SJSA1 (cell line): ENCODE data around the gene ADRB2. TPM values are rescaled to one million over a fixed set of nuclear protein-coding genes. Genes with fewer than 3 reads are reported as not detected.

ENCODE experiments used
- DNase-seq, 2 experiments: peaks; one replicate each; pipeline ENCODE4 v3.0.0-alpha.2; 2015 to 2020; ENCODE audit warnings: low spot score in 2 of 2, low read depth in 1 of 2
- H3K27ac ChIP-seq: fragments of 250-450 bp; sonication (Bioruptor Pico); 2 replicates; pipeline ENCODE4 v1.5.1; 2020; ENCODE audit warnings: mild to moderate bottlenecking, moderate library complexity
- H3K27me3 ChIP-seq: fragments of 250-450 bp; sonication (Bioruptor Pico); replicated peaks from 2 replicates; pipeline ENCODE4 v1.5.1; 2020; ENCODE audit warnings: mild to moderate bottlenecking, moderate library complexity
- H3K36me3 ChIP-seq: fragments of 250-450 bp; sonication (Bioruptor Pico); 2 replicates; pipeline ENCODE4 v1.5.1; 2020; ENCODE audit warnings: mild to moderate bottlenecking
- H3K4me1 ChIP-seq: fragments of 250-450 bp; sonication (Bioruptor Pico); replicated peaks from 2 replicates; pipeline ENCODE4 v1.6.1; 2021; ENCODE audit warnings: mild to moderate bottlenecking
- H3K4me3 ChIP-seq: fragments of 250-450 bp; sonication (Bioruptor Pico); 2 replicates; pipeline ENCODE4 v1.5.1; 2020; ENCODE audit warnings: mild to moderate bottlenecking
- H3K9me3 ChIP-seq: fragments of 250-450 bp; sonication (Bioruptor Pico); replicated peaks from 2 replicates; pipeline ENCODE4 v1.5.1; 2020; ENCODE audit warnings: mild to moderate bottlenecking
- total RNA-seq: library from RNA; depleted of rRNA; stranded (reverse); fragments of >200 nt; shearing (Covaris generic); gene quantifications from 2 replicates; pipeline ENCODE4 v1.2.3, GENCODE V29; 2014; rRNA removed

The ADRB2 gene
- 13.8 and 14.9 TPM in 2 replicates for total RNA-seq

- H3K27ac ChIP-seq = peak within 1 kb of the TSS; percentile 71
- H3K4me1 ChIP-seq = peaks cover 54% of the 10 kb centered on the region
- H3K36me3 ChIP-seq = peaks cover 28% of the 10 kb centered on the region
- peak; percentile 98 for DNase-seq
- H3K27me3 ChIP-seq = no peaks in the 10 kb centered on the region
- peak within 1 kb of the TSS; percentile 47 for H3K4me3 ChIP-seq
- H3K9me3 ChIP-seq = no peaks in the 10 kb centered on the region
Observed at GRCh38 chr5:148826053-148826738, at the start of gene ADRB2. Gene ADRB2, plus strand, starts transcription at chr5:148826611. Its CDS starts 221 bp downstream, at chr5:148826832.

DNA sequence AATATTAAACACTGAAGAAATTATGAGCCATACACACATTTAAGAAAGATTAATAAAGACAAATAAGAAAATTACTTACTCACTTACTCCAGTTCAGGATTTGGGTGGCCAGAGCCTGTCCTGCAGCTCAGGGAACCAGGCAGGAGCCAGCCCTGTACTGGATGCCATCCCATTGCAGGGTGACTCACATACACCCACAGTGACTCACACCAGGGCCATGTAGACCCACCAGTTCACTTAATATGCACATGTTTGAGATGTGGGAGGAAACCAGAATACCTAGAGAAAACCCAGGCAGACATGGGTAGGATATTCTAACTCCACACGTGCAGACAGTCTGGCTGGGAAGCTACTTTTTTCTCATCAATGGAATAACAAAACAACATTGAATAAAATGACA, 49.6 kb upstream of the ADRB2 start:
- H3K27ac ChIP-seq = peak overlapping the region; percentile 36
- no peak overlapping the region for H3K4me3 ChIP-seq
- peaks cover 19% of the 10 kb centered on the region for H3K4me1 ChIP-seq
- DNase-seq = peak; percentile 68 to 92
- no peaks in the 10 kb centered on the region for H3K9me3 ChIP-seq
- H3K27me3 ChIP-seq = no peaks in the 10 kb centered on the region; the same call in 1 of the 2 replicates
- H3K36me3 ChIP-seq = no peaks in the 10 kb centered on the region

DNA sequence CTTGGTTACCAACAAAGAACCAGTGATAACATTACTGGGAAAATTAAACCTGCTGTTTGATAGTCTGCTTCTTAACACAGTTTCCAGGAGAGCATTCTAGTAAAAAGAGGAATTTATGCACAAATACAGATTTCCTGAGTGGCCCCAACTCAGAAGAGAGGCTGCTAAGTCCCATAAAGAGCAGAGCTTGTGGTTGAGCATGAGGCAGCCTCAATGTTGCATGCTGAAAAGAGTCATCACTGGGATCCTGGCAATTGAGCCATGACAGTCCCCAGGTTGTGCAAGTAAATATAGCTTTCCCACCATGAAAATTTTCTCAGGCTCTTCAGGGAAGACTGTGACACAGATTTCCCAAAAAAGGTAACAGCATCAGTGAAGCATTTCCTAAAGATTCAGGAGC, 47.5 kb upstream of the ADRB2 start:
- Histone ChIP-seq H3K4me1 (peaks cover 19% of the 10 kb centered on the region), H3K27ac (no peak overlapping the region), H3K27me3 (no peaks in the 10 kb centered on the region; the same call in 1 of the 2 replicates), H3K9me3 (no peaks in the 10 kb centered on the region), H3K36me3 (no peaks in the 10 kb centered on the region), H3K4me3 (no peak overlapping the region)
- no peak for DNase-seq

DNA sequence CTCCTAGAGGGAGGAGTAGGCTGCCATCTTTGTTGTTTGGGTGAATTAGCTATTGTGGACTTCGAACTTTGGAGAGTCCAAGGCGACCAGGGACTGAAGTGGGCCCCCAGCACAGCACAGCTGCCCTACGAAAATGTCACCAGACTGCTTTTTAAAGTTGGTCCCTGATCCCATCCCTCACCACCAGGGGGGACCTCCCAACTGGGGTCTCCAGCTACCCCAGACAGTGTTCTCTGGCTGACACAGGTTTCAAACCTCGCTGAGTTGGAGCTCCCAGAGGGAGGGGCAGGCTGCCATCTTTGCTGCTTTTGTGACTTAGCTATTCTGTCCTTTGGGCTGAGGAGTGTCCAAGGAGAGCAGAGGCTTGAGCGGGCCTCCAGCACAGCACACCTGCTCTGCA, 45.7 kb upstream of the ADRB2 start:
- DNase-seq = no peak
- Histone ChIP-seq H3K4me1 (peaks cover 19% of the 10 kb centered on the region), H3K27me3 (no peaks in the 10 kb centered on the region; the same call in 1 of the 2 replicates), H3K36me3 (no peaks in the 10 kb centered on the region), H3K9me3 (no peaks in the 10 kb centered on the region), H3K4me3 (no peak overlapping the region), H3K27ac (no peak overlapping the region)

DNA sequence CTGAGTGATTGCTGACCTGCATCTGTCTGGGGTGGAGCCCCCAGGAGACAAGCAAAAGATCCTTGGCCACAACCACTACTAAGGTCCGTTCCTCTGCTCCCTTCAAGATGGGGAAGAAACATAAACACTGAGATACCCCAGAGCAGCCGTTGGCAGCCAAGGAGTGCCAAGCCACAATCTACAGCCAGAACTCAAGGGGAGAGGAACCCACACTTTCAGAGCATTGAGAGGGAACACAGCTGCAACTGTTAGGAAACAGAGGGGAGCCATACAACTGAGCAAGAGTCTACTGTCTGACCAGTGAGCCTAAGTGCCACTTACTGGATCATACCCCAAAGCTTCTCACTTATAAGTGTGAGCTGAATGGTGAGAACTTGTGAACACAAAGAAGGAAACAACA, 44.6 kb upstream of the ADRB2 start:
- H3K4me3 ChIP-seq = no peak overlapping the region
- H3K4me1 ChIP-seq = peaks cover 10% of the 10 kb centered on the region
- DNase-seq = no peak
- no peaks in the 10 kb centered on the region for H3K9me3 ChIP-seq
- no peaks in the 10 kb centered on the region for H3K36me3 ChIP-seq
- H3K27ac ChIP-seq = no peak overlapping the region
- H3K27me3 ChIP-seq = no peaks in the 10 kb centered on the region

DNA sequence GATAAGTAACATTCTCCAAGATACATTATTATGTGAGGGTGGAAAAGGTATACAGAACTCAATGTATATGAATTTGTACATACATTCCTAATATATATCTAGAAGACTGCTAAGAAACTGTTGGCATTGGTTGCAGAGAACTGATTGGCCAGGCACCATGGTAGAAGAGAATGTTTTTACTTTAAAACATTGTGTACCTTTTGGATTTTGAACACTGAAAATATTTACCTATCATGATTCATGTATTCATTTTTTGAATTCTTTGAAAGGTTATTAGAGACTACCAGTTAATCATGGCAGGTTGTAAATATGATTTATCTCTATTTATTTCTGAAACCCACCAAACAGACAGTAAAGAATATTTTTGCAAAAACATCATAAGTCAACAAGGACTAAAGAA, 41.2 kb upstream of the ADRB2 start:
- H3K27me3 ChIP-seq = no peaks in the 10 kb centered on the region
- DNase-seq = no peak
- no peak overlapping the region for H3K27ac ChIP-seq
- no peak overlapping the region for H3K4me3 ChIP-seq
- no peaks in the 10 kb centered on the region for H3K9me3 ChIP-seq
- no peaks in the 10 kb centered on the region for H3K36me3 ChIP-seq
- H3K4me1 ChIP-seq = peaks cover 10% of the 10 kb centered on the region

DNA sequence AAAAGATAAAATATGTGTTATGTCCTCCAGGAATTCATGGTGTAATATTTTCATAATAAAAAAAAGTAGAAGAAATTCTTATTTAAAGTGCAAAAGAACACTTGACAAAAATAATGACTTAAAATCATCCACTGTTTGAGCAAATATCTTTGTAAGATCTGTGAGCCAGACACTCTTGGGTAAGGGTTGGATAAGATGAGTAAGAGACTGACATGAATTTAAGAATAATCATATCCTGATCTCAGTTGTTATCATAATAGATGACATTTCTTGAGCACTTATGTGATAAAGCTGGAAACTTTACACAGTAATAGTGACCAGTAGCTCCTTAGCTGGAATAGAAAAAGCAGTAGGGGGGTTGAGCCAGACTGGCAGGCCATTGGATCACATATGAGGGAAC, 40.0 kb upstream of the ADRB2 start:
- Histone ChIP-seq H3K4me3 (no peak overlapping the region), H3K27me3 (no peaks in the 10 kb centered on the region), H3K36me3 (no peaks in the 10 kb centered on the region), H3K4me1 (peaks cover 23% of the 10 kb centered on the region), H3K27ac (no peak overlapping the region), H3K9me3 (no peaks in the 10 kb centered on the region)
- DNase-seq = no peak

DNA sequence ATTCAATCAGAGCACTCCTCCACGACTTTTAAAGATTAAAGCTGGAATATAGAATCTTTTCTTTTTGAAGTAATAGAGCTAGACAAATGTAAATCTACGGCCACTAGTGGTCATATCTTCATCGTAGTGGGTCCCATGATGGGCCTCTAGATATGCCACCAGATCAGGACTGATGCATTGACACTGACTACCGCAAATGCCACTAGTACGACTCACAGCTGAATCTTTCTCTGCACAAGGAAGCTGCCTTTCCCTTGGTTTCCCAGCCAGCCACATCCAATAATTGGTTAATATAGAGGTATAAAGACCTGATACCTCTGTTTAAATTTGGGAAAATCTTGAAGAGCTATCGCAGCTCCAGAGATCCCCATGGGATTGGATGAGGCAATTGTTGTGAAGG, 37.8 kb upstream of the ADRB2 start:
- Histone ChIP-seq H3K4me3 (no peak overlapping the region), H3K27me3 (no peaks in the 10 kb centered on the region), H3K27ac (no peak overlapping the region), H3K4me1 (peaks cover 24% of the 10 kb centered on the region), H3K36me3 (no peaks in the 10 kb centered on the region), H3K9me3 (no peaks in the 10 kb centered on the region)
- no peak for DNase-seq

DNA sequence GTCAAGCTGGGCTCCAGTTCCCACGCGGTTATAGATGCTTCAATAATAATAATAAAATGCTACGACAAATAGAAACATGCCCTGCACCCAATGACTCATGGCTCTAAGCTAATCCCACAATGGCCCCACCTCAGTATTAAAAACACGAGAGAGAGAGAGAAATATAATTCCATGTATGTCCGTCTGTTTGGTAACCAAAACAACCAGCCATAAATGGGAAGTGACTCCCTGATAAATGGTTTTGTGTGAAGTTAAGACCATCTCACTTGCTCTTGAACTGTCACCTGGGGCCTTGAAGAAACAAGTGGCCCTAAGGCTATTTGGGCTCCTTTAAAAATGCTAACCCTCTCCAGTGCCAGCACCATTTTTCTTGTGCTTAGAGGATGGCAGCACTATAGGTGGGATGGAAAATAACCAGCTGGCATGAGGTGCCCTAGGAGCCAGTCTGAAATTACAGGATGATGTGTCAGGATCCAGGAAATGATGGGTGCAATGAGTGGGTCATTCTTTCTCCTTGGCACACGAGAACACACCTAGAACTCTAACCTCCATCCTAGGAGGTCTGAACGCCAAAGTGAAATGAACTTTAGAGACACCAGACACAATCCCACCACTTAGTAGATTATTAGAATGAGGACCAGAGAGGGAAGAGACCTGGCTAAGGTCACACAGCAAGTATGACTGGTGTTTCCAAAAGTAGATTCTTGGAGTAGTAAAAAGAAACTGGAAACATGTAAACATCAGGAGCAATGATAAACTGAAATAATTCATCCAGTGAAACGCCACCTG, 35.7 kb upstream of the ADRB2 start:
- Histone ChIP-seq H3K4me3 (no peak overlapping the region), H3K9me3 (no peaks in the 10 kb centered on the region), H3K36me3 (no peaks in the 10 kb centered on the region), H3K4me1 (peaks cover 28% of the 10 kb centered on the region), H3K27ac (no peak overlapping the region), H3K27me3 (no peaks in the 10 kb centered on the region)
- DNase-seq = peak in 1 of 2 experiments; percentile 33

- no peak overlapping the region for H3K4me3 ChIP-seq
- no peaks in the 10 kb centered on the region for H3K36me3 ChIP-seq
- peaks cover 28% of the 10 kb centered on the region for H3K4me1 ChIP-seq
- H3K9me3 ChIP-seq = no peaks in the 10 kb centered on the region
- no peak overlapping the region for H3K27ac ChIP-seq
- no peak for DNase-seq
- H3K27me3 ChIP-seq = no peaks in the 10 kb centered on the region
Observed at GRCh38 chr5:148791334-148791667, 35.1 kb upstream of the ADRB2 start.

GRCh38 chr5:148791696-148792095, 34.7 kb upstream of the ADRB2 start:
- Histone ChIP-seq H3K4me3 (no peak overlapping the region), H3K27me3 (no peaks in the 10 kb centered on the region), H3K4me1 (peaks cover 28% of the 10 kb centered on the region), H3K9me3 (no peaks in the 10 kb centered on the region), H3K27ac (no peak overlapping the region), H3K36me3 (no peaks in the 10 kb centered on the region)
- DNase-seq = no peak

DNA sequence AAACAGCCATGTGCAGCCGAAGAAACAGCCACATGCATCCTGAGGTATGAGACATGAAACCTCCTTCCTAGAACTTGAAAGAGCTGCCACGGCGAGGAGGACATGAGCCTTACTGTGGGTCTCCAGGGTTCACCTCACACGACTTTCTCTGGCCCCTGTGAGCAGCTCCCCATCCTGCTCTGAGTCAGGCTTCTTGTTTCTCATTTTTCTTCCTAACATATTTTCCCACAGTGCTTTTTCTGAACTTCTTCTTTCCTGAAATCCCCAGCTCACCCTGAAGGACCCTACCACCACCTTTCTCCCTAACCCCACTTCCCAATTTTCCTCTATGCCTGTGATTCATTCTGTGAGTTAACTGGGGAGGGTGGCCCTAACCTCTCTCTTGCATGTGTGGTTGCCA, 33.7 kb upstream of the ADRB2 start:
- no peaks in the 10 kb centered on the region for H3K9me3 ChIP-seq
- no peak overlapping the region for H3K4me3 ChIP-seq
- H3K27ac ChIP-seq = no peak overlapping the region
- H3K4me1 ChIP-seq = peaks cover 28% of the 10 kb centered on the region
- H3K36me3 ChIP-seq = no peaks in the 10 kb centered on the region
- no peak for DNase-seq
- H3K27me3 ChIP-seq = no peaks in the 10 kb centered on the region

DNA sequence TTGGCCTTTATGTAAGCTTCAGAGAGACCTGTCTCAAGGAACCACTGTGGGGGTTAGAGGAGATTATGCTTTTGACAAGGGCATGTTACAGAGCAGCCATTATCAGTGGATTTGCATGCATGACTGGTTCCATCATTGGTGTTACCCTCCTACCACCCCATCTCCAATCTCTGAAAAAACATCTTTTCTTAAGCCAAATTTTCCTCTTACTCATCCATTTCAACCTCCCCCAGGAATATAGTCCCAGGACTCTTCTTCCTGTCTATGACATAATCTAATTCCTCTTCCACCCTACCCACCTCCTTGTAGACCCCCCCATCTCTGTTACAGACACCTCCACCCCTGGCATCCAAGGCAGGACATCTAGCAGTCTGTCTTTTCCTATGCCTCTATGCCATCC, 33.1 kb upstream of the ADRB2 start:
- Histone ChIP-seq H3K27me3 (no peaks in the 10 kb centered on the region), H3K4me3 (no peak overlapping the region), H3K9me3 (no peaks in the 10 kb centered on the region), H3K4me1 (peaks cover 28% of the 10 kb centered on the region), H3K36me3 (no peaks in the 10 kb centered on the region), H3K27ac (no peak overlapping the region)
- DNase-seq = no peak

DNA sequence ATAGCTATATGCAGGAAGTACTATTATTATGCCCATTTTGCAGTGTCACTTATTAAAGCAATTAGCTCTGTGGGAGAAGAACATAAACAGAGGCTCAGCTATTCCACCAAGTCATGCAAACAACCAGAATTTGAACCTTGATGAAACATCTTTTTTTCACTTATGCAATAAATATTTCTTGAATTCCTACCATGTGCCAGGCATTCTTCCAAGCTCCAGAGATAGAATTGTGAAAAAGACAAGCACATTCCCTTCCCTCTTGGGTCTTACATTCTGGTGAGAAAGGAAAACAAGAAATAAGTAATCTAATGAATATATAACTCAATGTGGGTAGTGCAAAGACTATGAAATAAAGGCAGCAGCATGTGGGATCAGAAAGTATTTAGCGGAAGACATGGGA, 32.1 kb upstream of the ADRB2 start:
- H3K4me1 ChIP-seq = peaks cover 19% of the 10 kb centered on the region
- no peaks in the 10 kb centered on the region for H3K9me3 ChIP-seq
- H3K36me3 ChIP-seq = no peaks in the 10 kb centered on the region
- no peaks in the 10 kb centered on the region for H3K27me3 ChIP-seq
- no peak for DNase-seq
- no peak overlapping the region for H3K27ac ChIP-seq
- H3K4me3 ChIP-seq = no peak overlapping the region
